HepG2 (cell line): ENCODE results near the gene KRTCAP2. TPM values are rescaled to one million over a fixed set of nuclear protein-coding genes. Genes with fewer than 3 reads are reported as not detected.

Source experiments
- ARNT ChIP-seq: fragments of 450-650 bp; IDR thresholded peaks from 2 replicates; pipeline ENCODE4 v1.6.1; 2017
- ATF7 ChIP-seq, 2 experiments: fragments of 450-650 bp in 1 of 2; sonication (generic) in 1 of 2; formaldehyde crosslinking in 1 of 2; IDR thresholded peaks; 2 replicates each; pipeline versions ENCODE4 v1.4.0 to v1.6.1; 2016 to 2020; ENCODE audit warnings: antibody characterized with exemption in 1 of 2, mild to moderate bottlenecking in 1 of 2, missing genetic modification reagents in 1 of 2
- CBX5 ChIP-seq: sonication (generic); formaldehyde crosslinking; IDR thresholded peaks from 2 replicates; pipeline ENCODE4 v1.4.0; 2020; ENCODE audit warnings: missing genetic modification reagents, borderline replicate concordance
- CHCHD3 ChIP-seq: sonication (generic); formaldehyde crosslinking; IDR thresholded peaks from 2 replicates; pipeline ENCODE4 v1.8.0; 2022; ENCODE audit warnings: mild to moderate bottlenecking, missing genetic modification reagents, moderate library complexity
- DDIT3 ChIP-seq: sonication (generic); formaldehyde crosslinking; IDR thresholded peaks from 2 replicates; pipeline ENCODE4 v1.4.0; 2020; ENCODE audit warnings: mild to moderate bottlenecking, missing genetic modification reagents
- FOXC1 ChIP-seq: sonication (generic); formaldehyde crosslinking; IDR thresholded peaks from 2 replicates; pipeline ENCODE4 v1.8.0; 2022; ENCODE audit warnings: mild to moderate bottlenecking, missing genetic modification reagents, borderline replicate concordance
- FOXK2 ChIP-seq: fragments of 450-650 bp; IDR thresholded peaks from 2 replicates; pipeline ENCODE4 v1.6.1; 2016
- GABPA ChIP-seq, 2 experiments: IDR thresholded peaks; 2 replicates each; pipeline ENCODE4 v1.6.1; 2011 to 2016; ENCODE audit warnings: low read depth in 2 of 2, low read length in 1 of 2, missing biosample characterization in 1 of 2, missing genetic modification characterization in 1 of 2
- HIVEP1 ChIP-seq: sonication (generic); formaldehyde crosslinking; IDR thresholded peaks from 2 replicates; pipeline ENCODE4 v1.4.0; 2020; ENCODE audit warnings: mild to moderate bottlenecking, missing genetic modification reagents
- IRF2 ChIP-seq: IDR thresholded peaks from 2 replicates; pipeline ENCODE4 v1.6.1; 2018; ENCODE audit warnings: missing genetic modification reagents, missing compliant biosample characterization
- IRX3 ChIP-seq: sonication (generic); formaldehyde crosslinking; IDR thresholded peaks from 2 replicates; pipeline ENCODE4 v1.8.1; 2023; ENCODE audit warnings: mild to moderate bottlenecking, low read depth, missing genetic modification reagents, borderline replicate concordance
- JUND ChIP-seq: sonication (generic); formaldehyde crosslinking; IDR thresholded peaks from 2 replicates; pipeline ENCODE4 v1.8.0; 2022; ENCODE audit warnings: mild to moderate bottlenecking, missing genetic modification reagents
- LCORL ChIP-seq, 2 experiments: fragments of 450-650 bp in 1 of 2; sonication (generic) in 1 of 2; formaldehyde crosslinking in 1 of 2; IDR thresholded peaks; 2 replicates each; pipeline versions ENCODE4 v1.5.0 to v1.6.1; 2017 to 2020; ENCODE audit warnings: antibody characterized with exemption in 1 of 2, missing genetic modification reagents in 1 of 2
- NCOA5 ChIP-seq: sonication (generic); formaldehyde crosslinking; IDR thresholded peaks from 2 replicates; pipeline ENCODE4 v1.4.0; 2020; ENCODE audit warnings: missing genetic modification reagents
- PRMT3 ChIP-seq: sonication (generic); formaldehyde crosslinking; IDR thresholded peaks from 2 replicates; pipeline ENCODE4 v1.8.1; 2022; ENCODE audit warnings: low read depth, mild to moderate bottlenecking, moderate library complexity, missing genetic modification reagents, borderline replicate concordance
- RXRA ChIP-seq: sonication (generic); formaldehyde crosslinking; IDR thresholded peaks from 2 replicates; pipeline ENCODE4 v1.5.1; 2020; ENCODE audit warnings: missing genetic modification reagents
- TERF1 ChIP-seq: sonication (generic); formaldehyde crosslinking; IDR thresholded peaks from 2 replicates; pipeline ENCODE4 v1.8.0; 2022; ENCODE audit warnings: mild to moderate bottlenecking, missing genetic modification reagents, moderate library complexity
- ZBTB4 ChIP-seq: sonication (generic); formaldehyde crosslinking; IDR thresholded peaks from 2 replicates; pipeline ENCODE4 v1.4.0; 2020; ENCODE audit warnings: missing genetic modification reagents, mild to moderate bottlenecking, borderline replicate concordance
- ZFP90 ChIP-seq: sonication (generic); formaldehyde crosslinking; IDR thresholded peaks from 2 replicates; pipeline ENCODE4 v1.8.0; 2022; ENCODE audit warnings: missing genetic modification reagents, mild to moderate bottlenecking, inconsistent platforms, borderline replicate concordance
- ZNF354B ChIP-seq: sonication (generic); formaldehyde crosslinking; IDR thresholded peaks from 2 replicates; pipeline ENCODE4 v1.8.0; 2022; ENCODE audit warnings: mild to moderate bottlenecking, missing genetic modification reagents
- ZNF513 ChIP-seq: sonication (generic); formaldehyde crosslinking; conservative IDR thresholded peaks from 2 replicates; pipeline ENCODE4 v1.5.0; 2020; ENCODE audit warnings: missing genetic modification reagents
- polyA plus RNA-seq, 8 experiments: library from polyadenylated mRNA; depleted of rRNA in 3 of 8; stranded (reverse) in 7 of 8; unstranded in 1 of 8; fragments of >200 nt; fragmentation: Illumina TruSeq in 4 of 8; extraction: Trizol in 4 of 8; gene quantifications; 2 replicates each; pipeline versions ENCODE4 v1.2.1 to v1.2.3, GENCODE V29; 2011 to 2016; ENCODE audit warnings: low read depth in 4 of 8, missing spikeins in 1 of 8, mixed read lengths in 1 of 8; ENCODE audit not compliant: insufficient read depth in 1 of 8
- total RNA-seq, 5 experiments: library from RNA; depleted of rRNA; stranded (reverse); fragments of >200 nt; fragmentation: Illumina TruSeq; extraction: Trizol; gene quantifications; 2 replicates each; pipeline ENCODE4 v1.2.3, GENCODE V29; 2016; ENCODE audit warnings: low read depth in 1 of 5

The KRTCAP2 gene
- total and polyA plus RNA-seq, 2 of the 13 experiments (the other 11 are each of a cell fraction or from before 2014, with no cell fraction given) = 77.3 to 79.4 TPM

GRCh38 chr1:155127105-155127966, 45.8 kb downstream of the KRTCAP2 start, which contains the start of gene EFNA1 (continued):
- TF ChIP-seq ZFP90 (no peak), TERF1 (CRISPR knock-in tag) (no peak; the same call in 1 of the 2 replicates), ARNT (no peak), ZBTB4 (CRISPR knock-in tag) (no peak; the same call in 1 of the 2 replicates), JUND (CRISPR knock-in tag) (peak; percentile 67; the same call in 1 of the 2 replicates), CBX5 (CRISPR knock-in tag) (no peak), IRX3 (no peak; the same call in 1 of the 2 replicates), ZNF354B (no peak; the same call in 1 of the 2 replicates), ATF7 (IDR thresholded peaks at IDR 0.05) (peak; percentile 79), ATF7 (CRISPR knock-in tag; IDR thresholded peaks at IDR 0.05) (peak; percentile 95), ZNF513 (CRISPR knock-in tag) (no peak), FOXC1 (CRISPR knock-in tag) (no peak; the same call in 1 of the 2 replicates), IRF2 (CRISPR knock-in tag) (peak; percentile 82; the same call in 1 of the 2 replicates), FOXK2 (peak; percentile 92), DDIT3 (CRISPR knock-in tag) (no peak), GABPA (IDR thresholded peaks at IDR 0.05; ENCODE audit: low read depth, low read length) (no peak), GABPA (CRISPR knock-in tag; IDR thresholded peaks at IDR 0.05; ENCODE audit: low read depth) (no peak), CHCHD3 (CRISPR knock-in tag) (no peak), NCOA5 (no peak), HIVEP1 (CRISPR knock-in tag) (peak; percentile 85), PRMT3 (CRISPR knock-in tag) (no peak), LCORL (IDR thresholded peaks at IDR 0.05) (no peak), LCORL (CRISPR knock-in tag; IDR thresholded peaks at IDR 0.05) (no peak; the same call in 1 of the 2 replicates), RXRA (CRISPR knock-in tag) (peak; percentile 91)
